Suprapubic skin (tissue), 4 donors: ENCODE results near the gene FLACC1. TPM values are rescaled to one million over a fixed set of nuclear protein-coding genes. Genes with fewer than 3 reads are reported as not detected.
"Not testable (repeated sequence)": the region's sequence is repeated elsewhere in the genome, so short reads cannot be mapped to it uniquely, and the experiment has no call there.

Source experiments
- DNase-seq, 2 donors: peaks; one replicate each; pipeline ENCODE4 v3.0.0-alpha.2; 2019; ENCODE audit warnings: low spot score in 2 of 2
- H3K27ac ChIP-seq: fragments of 200-600 bp; sonication (generic); one replicate; pipeline ENCODE4 v1.5.1; 2019
- H3K27me3 ChIP-seq: fragments of 200-600 bp; sonication (generic); one replicate; pipeline ENCODE4 v1.5.1; 2019
- H3K36me3 ChIP-seq: fragments of 200-600 bp; sonication (generic); one replicate; pipeline ENCODE4 v1.5.1; 2019
- H3K4me1 ChIP-seq: fragments of 200-600 bp; sonication (generic); one replicate; pipeline ENCODE4 v1.5.1; 2019
- H3K4me3 ChIP-seq: fragments of 200-600 bp; sonication (generic); one replicate; pipeline ENCODE4 v1.5.1; 2019; ENCODE audit warnings: mild to moderate bottlenecking
- H3K9me3 ChIP-seq: fragments of 200-600 bp; sonication (generic); one replicate; pipeline ENCODE4 v1.5.1; 2019
- CTCF ChIP-seq, 2 donors: fragments of 200-600 bp in 1 of 2; fragments of 450-650 bp in 1 of 2; sonication (generic) in 1 of 2; IDR thresholded peaks; one replicate each; pipeline ENCODE4 v1.5.1; 2016 to 2019; ENCODE audit warnings: antibody characterized with exemption in 2 of 2, mild to moderate bottlenecking in 1 of 2, moderate library complexity in 1 of 2
- EP300 ChIP-seq: sonication (generic); formaldehyde crosslinking; IDR thresholded peaks from one replicate; pipeline ENCODE4 v1.6.1; 2017; ENCODE audit warnings: antibody characterized with exemption
- POLR2A ChIP-seq, 2 donors: fragments of 450-650 bp; IDR thresholded peaks; one replicate each; pipeline ENCODE4 v1.6.1; 2017; ENCODE audit warnings: antibody characterized with exemption in 2 of 2, mild to moderate bottlenecking in 2 of 2, moderate library complexity in 2 of 2
- POLR2AphosphoS5 ChIP-seq, 3 donors: sonication (generic); formaldehyde crosslinking; IDR thresholded peaks; one replicate each; pipeline ENCODE4 v1.6.1; 2017; ENCODE audit warnings: antibody characterized with exemption in 3 of 3
- WGBS: methylation state at CpG from one replicate; pipeline ENCODE4 v1.1.5; 2018; 5-methylcytosine and 5-hydroxymethylcytosine counted together
- total RNA-seq, 4 donors: library from RNA; depleted of rRNA; stranded (reverse); fragments of >200 nt; gene quantifications; one replicate each; pipeline ENCODE4 v1.1.0, GENCODE V29; 2016

The FLACC1 gene
- total RNA-seq, 4 donors from 2014 or later = 0.80 to 1.0 TPM; not detected in 2

GRCh38 chr2:201298462-201299052 lies 58.6 kb downstream of the FLACC1 start:
- no peak overlapping the region for H3K27ac ChIP-seq
- H3K9me3 ChIP-seq = peaks cover 4% of the 10 kb centered on the region
- no peaks in the 10 kb centered on the region for H3K36me3 ChIP-seq
- H3K4me1 ChIP-seq = no peaks in the 10 kb centered on the region
- no peak overlapping the region for H3K4me3 ChIP-seq
- TF ChIP-seq EP300 = no peak
- TF ChIP-seq CTCF (IDR thresholded peaks at IDR 0.05) = no peak
- TF ChIP-seq POLR2A (IDR thresholded peaks at IDR 0.05) = no peak
- TF ChIP-seq POLR2AphosphoS5 (IDR thresholded peaks at IDR 0.05) = no peak
- DNase-seq = no peak
- H3K27me3 ChIP-seq = no peaks in the 10 kb centered on the region
- 41% methylated on average over 3 of the region's 3 CpGs for WGBS

GRCh38 chr2:201290457-201291148 lies 66.5 kb downstream of the FLACC1 start:
- DNase-seq, H3K4me1 ChIP-seq, H3K27ac ChIP-seq, H3K27me3 ChIP-seq, H3K9me3 ChIP-seq, H3K4me3 ChIP-seq: not testable (repeated sequence)
- peaks cover 28% of the 10 kb centered on the region for H3K36me3 ChIP-seq
- WGBS = 87% methylated on average over 15 of the region's 15 CpGs

GRCh38 chr2:201285499-201285898 lies 71.6 kb downstream of the FLACC1 start:
- no peak for DNase-seq
- Histone ChIP-seq H3K4me1 (no peaks in the 10 kb centered on the region), H3K36me3 (peaks cover 34% of the 10 kb centered on the region), H3K27me3 (no peaks in the 10 kb centered on the region), H3K27ac (no peak overlapping the region), H3K4me3 (no peak overlapping the region), H3K9me3 (no peaks in the 10 kb centered on the region)
- TF ChIP-seq EP300 = no peak
- TF ChIP-seq POLR2AphosphoS5 (IDR thresholded peaks at IDR 0.05) = no peak
- no peak for TF ChIP-seq CTCF (IDR thresholded peaks at IDR 0.05)
- TF ChIP-seq POLR2A (IDR thresholded peaks at IDR 0.05) = no peak
- 97% methylated on average over 1 of the region's 1 CpG for WGBS

- Histone ChIP-seq H3K27ac (no peak overlapping the region), H3K36me3 (peaks cover 39% of the 10 kb centered on the region), H3K27me3 (no peaks in the 10 kb centered on the region), H3K4me1 (no peaks in the 10 kb centered on the region), H3K9me3 (no peaks in the 10 kb centered on the region), H3K4me3 (no peak overlapping the region)
- WGBS = 87% methylated on average over 3 of the region's 3 CpGs
- DNase-seq = no peak
- TF ChIP-seq EP300 = no peak
These were observed 76.7 kb downstream of the FLACC1 start for GRCh38 chr2:201280191-201281040.

- TF ChIP-seq CTCF (IDR thresholded peaks at IDR 0.05) = no peak
- no peak for TF ChIP-seq POLR2A (IDR thresholded peaks at IDR 0.05)
- no peak for TF ChIP-seq EP300
- TF ChIP-seq POLR2AphosphoS5 (IDR thresholded peaks at IDR 0.05) = no peak
- H3K36me3 ChIP-seq = peaks cover 44% of the 10 kb centered on the region
- no peaks in the 10 kb centered on the region for H3K27me3 ChIP-seq
- no peak overlapping the region for H3K27ac ChIP-seq
- WGBS = 94% methylated on average over 1 of the region's 1 CpG
- DNase-seq = no peak
- no peak overlapping the region for H3K4me3 ChIP-seq
- H3K9me3 ChIP-seq = no peaks in the 10 kb centered on the region
- H3K4me1 ChIP-seq = no peaks in the 10 kb centered on the region
These were observed 78.1 kb downstream of the FLACC1 start for GRCh38 chr2:201279079-201279478.

GRCh38 chr2:201276511-201276910 lies 80.6 kb downstream of the FLACC1 start:
- H3K36me3 ChIP-seq = peaks cover 58% of the 10 kb centered on the region
- H3K27ac ChIP-seq = no peak overlapping the region
- WGBS = 95% methylated on average over 6 of the region's 6 CpGs
- H3K9me3 ChIP-seq = no peaks in the 10 kb centered on the region
- TF ChIP-seq EP300 = no peak
- no peak for TF ChIP-seq POLR2A (IDR thresholded peaks at IDR 0.05)
- no peak for TF ChIP-seq CTCF (IDR thresholded peaks at IDR 0.05)
- TF ChIP-seq POLR2AphosphoS5 (IDR thresholded peaks at IDR 0.05) = no peak
- DNase-seq = no peak
- H3K4me1 ChIP-seq = no peaks in the 10 kb centered on the region
- H3K4me3 ChIP-seq = no peak overlapping the region
- H3K27me3 ChIP-seq = no peaks in the 10 kb centered on the region
